Astrocyte of the spinal cord (primary cell): Measurements from ENCODE around the gene KAT2A.

Experiments used
- DNase-seq: peaks from one replicate; pipeline ENCODE4 v3.0.0; 2011; ENCODE audit warnings: low read depth, low spot score
- H3K4me3 ChIP-seq: 2 replicates; pipeline ENCODE4 v1.5.1; 2011; ENCODE audit warnings: low read depth, mild to moderate bottlenecking, low read length, moderate library complexity
- in situ Hi-C: cut with HindIII; loops from 2 replicates; pipeline ENCODE4 v1.10.0; 2017; ENCODE audit warnings: low sequenced_read_pairs
- TF ChIP-seq, protein P1 (sequence below): IDR thresholded peaks from 2 replicates; pipeline ENCODE4 v1.5.1; 2012; ENCODE audit warnings: low read depth, mild to moderate bottlenecking, low read length, inconsistent platforms

The KAT2A gene

DNA sequence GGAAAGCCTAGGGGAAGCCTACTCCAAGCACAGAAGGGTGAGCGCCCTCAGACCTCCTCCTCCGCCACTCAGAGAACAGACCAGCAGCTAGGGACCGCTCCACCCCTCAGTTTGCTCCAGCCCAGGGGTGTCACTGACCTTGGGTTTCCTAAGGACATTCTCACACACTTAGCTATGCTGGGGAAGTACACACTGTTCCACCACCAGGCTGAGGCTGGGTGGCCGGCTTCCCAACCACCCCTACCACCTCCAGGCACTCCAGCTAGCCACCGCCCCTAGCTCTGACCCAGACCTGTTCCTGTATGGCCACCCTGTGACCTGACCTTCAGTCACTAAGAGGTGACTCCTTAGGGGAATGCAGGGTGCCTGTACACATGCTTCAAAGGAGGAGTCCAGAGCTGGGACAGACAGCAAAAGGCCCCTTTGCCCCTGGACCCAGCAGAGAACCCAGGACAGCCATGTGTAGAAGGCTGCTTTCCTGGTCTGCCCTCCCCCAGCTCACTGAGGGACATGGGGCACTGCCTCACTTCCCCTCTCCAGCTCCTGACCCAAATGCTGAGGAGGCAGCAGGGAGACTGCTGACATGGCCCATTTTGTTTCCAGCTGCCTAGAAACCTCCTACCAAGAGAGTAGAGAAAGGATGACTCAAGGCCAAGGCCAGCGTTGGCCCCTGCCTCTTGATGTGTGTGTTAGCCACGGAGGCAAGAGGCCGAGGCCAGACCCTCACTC is 8.1 kb upstream of the KAT2A start:
- no peak overlapping the region for H3K4me3 ChIP-seq
- in situ Hi-C loops = no loop called here
- TF ChIP-seq, protein P1, sequence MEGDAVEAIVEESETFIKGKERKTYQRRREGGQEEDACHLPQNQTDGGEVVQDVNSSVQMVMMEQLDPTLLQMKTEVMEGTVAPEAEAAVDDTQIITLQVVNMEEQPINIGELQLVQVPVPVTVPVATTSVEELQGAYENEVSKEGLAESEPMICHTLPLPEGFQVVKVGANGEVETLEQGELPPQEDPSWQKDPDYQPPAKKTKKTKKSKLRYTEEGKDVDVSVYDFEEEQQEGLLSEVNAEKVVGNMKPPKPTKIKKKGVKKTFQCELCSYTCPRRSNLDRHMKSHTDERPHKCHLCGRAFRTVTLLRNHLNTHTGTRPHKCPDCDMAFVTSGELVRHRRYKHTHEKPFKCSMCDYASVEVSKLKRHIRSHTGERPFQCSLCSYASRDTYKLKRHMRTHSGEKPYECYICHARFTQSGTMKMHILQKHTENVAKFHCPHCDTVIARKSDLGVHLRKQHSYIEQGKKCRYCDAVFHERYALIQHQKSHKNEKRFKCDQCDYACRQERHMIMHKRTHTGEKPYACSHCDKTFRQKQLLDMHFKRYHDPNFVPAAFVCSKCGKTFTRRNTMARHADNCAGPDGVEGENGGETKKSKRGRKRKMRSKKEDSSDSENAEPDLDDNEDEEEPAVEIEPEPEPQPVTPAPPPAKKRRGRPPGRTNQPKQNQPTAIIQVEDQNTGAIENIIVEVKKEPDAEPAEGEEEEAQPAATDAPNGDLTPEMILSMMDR = no peak
- no peak for DNase-seq

DNA sequence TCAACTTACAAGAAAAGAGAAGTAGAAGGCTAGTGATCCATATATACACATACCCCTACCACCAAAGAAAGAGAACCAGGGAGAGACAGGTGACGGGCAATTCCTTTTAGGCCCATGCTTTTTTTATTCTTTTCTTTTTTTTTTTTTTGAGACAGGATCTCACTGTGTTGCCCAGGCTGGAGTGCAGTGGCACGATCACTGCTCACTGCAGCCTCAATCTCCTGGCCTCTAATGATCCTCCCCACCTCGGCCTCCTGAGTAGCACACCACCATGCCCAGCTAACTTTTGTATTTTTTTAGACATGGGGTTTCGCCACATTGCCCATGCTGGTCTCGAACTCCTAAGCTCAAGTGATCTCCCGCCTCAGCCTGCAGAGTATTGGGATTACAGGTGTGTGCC is 6.2 kb upstream of the KAT2A start:
- in situ Hi-C loops = no loop called here
- TF ChIP-seq, protein P1 = no peak
- no peak for DNase-seq
- H3K4me3 ChIP-seq = no peak overlapping the region

DNA sequence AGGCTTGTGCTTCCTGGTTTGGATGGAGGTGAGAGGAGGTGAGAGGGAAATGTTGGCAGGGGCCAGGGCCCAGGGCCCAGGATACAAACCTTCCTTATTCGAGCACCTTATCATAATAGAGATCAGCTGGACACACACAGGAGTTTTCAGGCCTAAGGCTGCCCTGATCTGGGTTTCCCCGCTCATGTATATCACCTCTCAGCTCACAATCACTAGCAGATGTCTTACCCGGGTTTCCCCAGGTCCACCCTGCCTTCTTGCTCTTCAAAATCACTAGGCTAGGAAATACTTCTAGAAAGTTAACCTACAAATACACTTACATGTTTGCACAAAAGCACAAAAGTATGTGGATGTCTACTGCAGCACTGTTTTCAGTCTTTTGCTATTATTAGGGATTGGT is 5.7 kb upstream of the KAT2A start:
- in situ Hi-C loops = no loop called here
- DNase-seq = no peak
- H3K4me3 ChIP-seq = no peak overlapping the region
- TF ChIP-seq, protein P1 = no peak

DNA sequence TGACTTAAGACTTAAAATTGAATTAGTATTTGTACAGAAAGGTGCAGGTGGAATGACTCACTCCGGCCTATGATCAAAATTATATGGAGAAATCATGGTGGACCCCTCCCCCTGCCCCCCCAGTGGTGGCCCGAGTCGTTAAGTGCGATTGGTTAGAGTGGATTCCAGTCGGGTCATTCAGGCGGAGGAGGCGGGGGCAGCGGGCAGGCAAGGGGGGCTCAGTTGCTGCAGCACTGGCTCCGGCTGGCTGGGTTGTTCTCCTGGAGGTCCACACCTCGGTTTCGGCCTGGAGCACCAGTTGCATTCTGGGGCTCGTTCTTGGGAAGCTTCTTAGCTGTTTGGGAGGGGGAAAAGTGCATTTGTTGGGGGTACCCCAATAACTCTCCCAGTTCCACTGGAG is 4.4 kb upstream of the KAT2A start:
- TF ChIP-seq, protein P1 = no peak
- in situ Hi-C loops = no loop called here
- no peak overlapping the region for H3K4me3 ChIP-seq
- no peak for DNase-seq

DNA sequence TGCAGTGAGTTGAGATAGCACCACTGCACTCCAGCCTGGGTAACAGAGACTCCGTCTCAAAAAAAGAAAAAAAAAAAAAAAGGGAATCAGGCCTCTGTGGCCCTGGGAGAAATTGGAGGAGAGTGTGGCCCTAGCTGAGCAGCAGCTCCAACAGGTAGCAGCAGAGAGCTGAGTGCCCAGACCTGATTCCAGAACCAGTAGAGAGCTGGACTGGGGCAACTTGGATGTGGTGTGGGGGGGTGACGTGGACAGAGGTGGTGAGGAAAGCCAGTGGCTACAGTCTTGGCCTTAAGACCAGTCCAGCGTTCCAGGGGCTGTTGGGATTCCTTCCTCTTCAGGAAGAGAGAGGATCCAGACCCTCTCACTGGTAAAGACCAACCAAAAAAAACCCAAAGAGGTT is 3.1 kb upstream of the KAT2A start:
- H3K4me3 ChIP-seq = no peak overlapping the region
- in situ Hi-C loops = no loop called here
- DNase-seq = no peak
- TF ChIP-seq, protein P1 = no peak

DNA sequence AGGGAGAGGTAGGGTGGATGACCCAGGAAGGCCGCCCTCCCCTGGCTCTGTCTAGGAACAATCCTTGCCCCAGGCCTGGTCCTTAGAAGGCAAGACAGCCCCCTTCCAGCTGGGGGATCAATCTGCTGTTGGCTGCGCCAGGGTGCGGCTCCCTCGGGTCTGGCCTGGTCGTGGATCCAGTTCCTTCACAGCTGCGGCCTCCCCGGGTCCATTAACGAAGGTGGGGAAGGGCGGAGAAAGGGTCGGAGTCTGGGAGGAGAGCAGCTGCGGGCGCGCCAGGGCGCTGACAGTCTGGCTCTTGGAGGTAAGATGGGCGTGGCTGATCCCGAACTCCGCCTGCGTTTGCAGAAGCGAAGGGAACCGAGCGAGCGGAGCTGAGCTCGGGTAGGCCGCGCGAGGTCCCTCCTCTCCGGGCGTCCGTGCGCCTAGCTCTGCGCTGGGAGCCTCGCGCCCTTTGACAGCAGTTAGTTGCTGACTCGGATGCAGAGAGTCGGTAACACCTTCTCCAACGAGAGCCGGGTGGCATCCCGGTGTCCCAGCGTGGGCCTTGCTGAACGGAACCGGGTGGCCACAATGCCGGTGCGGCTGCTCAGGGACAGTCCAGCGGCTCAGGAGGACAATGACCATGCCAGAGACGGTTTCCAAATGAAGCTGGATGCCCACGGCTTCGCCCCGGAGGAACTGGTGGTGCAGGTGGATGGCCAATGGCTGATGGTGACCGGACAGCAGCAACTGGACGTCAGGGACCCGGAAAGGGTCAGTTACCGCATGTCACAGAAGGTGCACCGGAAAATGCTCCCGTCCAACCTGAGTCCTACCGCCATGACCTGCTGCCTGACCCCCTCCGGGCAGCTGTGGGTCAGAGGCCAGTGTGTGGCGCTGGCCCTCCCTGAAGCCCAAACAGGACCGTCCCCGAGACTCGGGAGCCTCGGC is 1.5 kb upstream of the KAT2A start, which contains the start of gene HSPB9:
Gene HSPB9 (plus strand): TSS at position 434 of the 933 bp plus-strand sequence. CDS start 47 bp downstream, at position 481.
- in situ Hi-C loops = no loop called here
- H3K4me3 ChIP-seq = no peak within 1 kb of the TSS

More for the DNA sequence above, 1.5 kb upstream of the KAT2A start, which contains the start of gene HSPB9:
- DNase-seq = no peak
- TF ChIP-seq, protein P1 = no peak
